ENCODE results near the gene LARP6. TPM values are rescaled to one million over a fixed set of nuclear protein-coding genes. Genes with fewer than 3 reads are reported as not detected.
"Not testable (repeated sequence)": the region's sequence is repeated elsewhere in the genome, so short reads cannot be mapped to it uniquely, and the experiment has no call there.

The LARP6 gene
- polyA plus RNA-seq, 4 donors = 14.6 to 24.6 (median 18.6) TPM

- DNase-seq (ENCODE audit: low read depth in 4 of 4, low spot score in 3 of 4) = no peak
Measured at GRCh38 chr15:70831094-70831911, 22.7 kb downstream of the LARP6 start.

GRCh38 chr15:70830615-70831014 lies 23.3 kb downstream of the LARP6 start:
- DNase-seq (ENCODE audit: low read depth in 4 of 4, low spot score in 3 of 4) = no peak

- DNase-seq (ENCODE audit: low read depth in 4 of 4, low spot score in 3 of 4) = no peak
Measured at GRCh38 chr15:70829371-70830166, 24.4 kb downstream of the LARP6 start.

- DNase-seq (ENCODE audit: low read depth in 4 of 4, low spot score in 3 of 4) = no peak
Measured at GRCh38 chr15:70827721-70828120, 26.2 kb downstream of the LARP6 start.

GRCh38 chr15:70826634-70827033 lies 27.3 kb downstream of the LARP6 start:
- no peak for DNase-seq (ENCODE audit: low read depth in 4 of 4, low spot score in 3 of 4)

- DNase-seq (ENCODE audit: low read depth in 4 of 4, low spot score in 3 of 4) = no peak
Measured at GRCh38 chr15:70825841-70826240, 28.1 kb downstream of the LARP6 start.

GRCh38 chr15:70823196-70823595 lies 30.8 kb downstream of the LARP6 start:
- no peak for DNase-seq (ENCODE audit: low read depth in 4 of 4, low spot score in 3 of 4)

GRCh38 chr15:70820214-70820613 lies 33.7 kb downstream of the LARP6 start:
- no peak for DNase-seq (ENCODE audit: low read depth in 4 of 4, low spot score in 3 of 4)

- no peak for DNase-seq (ENCODE audit: low read depth in 4 of 4, low spot score in 3 of 4)
Measured at GRCh38 chr15:70818580-70818979, 35.4 kb downstream of the LARP6 start.

- DNase-seq (ENCODE audit: low read depth in 4 of 4, low spot score in 3 of 4) = no peak
Measured at GRCh38 chr15:70817266-70817665, 36.7 kb downstream of the LARP6 start.

- no peak for DNase-seq (ENCODE audit: low read depth in 4 of 4, low spot score in 3 of 4)
Measured at GRCh38 chr15:70815604-70816003, 38.4 kb downstream of the LARP6 start.

GRCh38 chr15:70815011-70815410 lies 38.9 kb downstream of the LARP6 start:
- DNase-seq (ENCODE audit: low read depth in 4 of 4, low spot score in 3 of 4) = not testable (repeated sequence)

GRCh38 chr15:70812827-70813364 lies 41.1 kb downstream of the LARP6 start:
- no peak for DNase-seq (ENCODE audit: low read depth in 4 of 4, low spot score in 3 of 4)

GRCh38 chr15:70810916-70811578 lies 42.9 kb downstream of the LARP6 start:
- no peak for DNase-seq (ENCODE audit: low read depth in 4 of 4, low spot score in 3 of 4)

GRCh38 chr15:70806992-70807712 lies 46.8 kb downstream of the LARP6 start:
- DNase-seq (ENCODE audit: low read depth in 4 of 4, low spot score in 3 of 4) = no peak

GRCh38 chr15:70804388-70804787 lies 49.6 kb downstream of the LARP6 start:
- not testable (repeated sequence) for DNase-seq (ENCODE audit: low read depth in 4 of 4, low spot score in 3 of 4)

GRCh38 chr15:70802629-70803028 lies 51.3 kb downstream of the LARP6 start:
- no peak for DNase-seq (ENCODE audit: low read depth in 4 of 4, low spot score in 3 of 4)

- no peak for DNase-seq (ENCODE audit: low read depth in 4 of 4, low spot score in 3 of 4)
Measured at GRCh38 chr15:70801109-70801508, 52.8 kb downstream of the LARP6 start.

- DNase-seq (ENCODE audit: low read depth in 4 of 4, low spot score in 3 of 4) = peak in 1 of 4 donors; percentile 18
Measured at GRCh38 chr15:70799667-70800450, 54.1 kb downstream of the LARP6 start.

- DNase-seq (ENCODE audit: low read depth in 4 of 4, low spot score in 3 of 4) = no peak
Measured at GRCh38 chr15:70797464-70797863, 56.5 kb downstream of the LARP6 start.

Measured in left renal pelvis (tissue), 4 donors.